ENCODE data around the gene RAD51AP1. TPM values are rescaled to one million over a fixed set of nuclear protein-coding genes. Genes with fewer than 3 reads are reported as not detected.
A peak's percentile ranks its signal among the peaks of the same experiment; 100 is the strongest.

The RAD51AP1 gene, protein sequence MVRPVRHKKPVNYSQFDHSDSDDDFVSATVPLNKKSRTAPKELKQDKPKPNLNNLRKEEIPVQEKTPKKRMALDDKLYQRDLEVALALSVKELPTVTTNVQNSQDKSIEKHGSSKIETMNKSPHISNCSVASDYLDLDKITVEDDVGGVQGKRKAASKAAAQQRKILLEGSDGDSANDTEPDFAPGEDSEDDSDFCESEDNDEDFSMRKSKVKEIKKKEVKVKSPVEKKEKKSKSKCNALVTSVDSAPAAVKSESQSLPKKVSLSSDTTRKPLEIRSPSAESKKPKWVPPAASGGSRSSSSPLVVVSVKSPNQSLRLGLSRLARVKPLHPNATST
- total RNA-seq, result 10 to 100 TPM; 58.3 to 77.8 TPM
- polyA plus RNA-seq (2013, experiment 1 of 2), result 50.5 TPM
- polyA plus RNA-seq (2013, experiment 2 of 2), result 48.6 TPM
- long read RNA-seq, experiment 1, transcript RAD51AP1-202 (9 exons, 2,113 nt), result major isoform, 10 of 27 reads
- long read RNA-seq, experiment 1, partial matches to known transcripts, result 3 of 27 reads
- long read RNA-seq, experiment 1, other reads (novel, unspliced or antisense), result 13 of 27 reads
- long read RNA-seq, experiment 2, transcript RAD51AP1-202 (9 exons, 2,113 nt), result major isoform, 45 of 82 reads
- long read RNA-seq, experiment 2, transcript RAD51AP1-201 (10 exons, 2,163 nt), result minor isoform, 5 of 82 reads
- long read RNA-seq, experiment 2, partial matches to known transcripts, result 7 of 82 reads
- long read RNA-seq, experiment 2, other reads (novel, unspliced or antisense), result 24 of 82 reads
- long read RNA-seq, experiment 3, transcript RAD51AP1-201 (10 exons, 2,163 nt), result minor isoform, 6 of 116 reads
- long read RNA-seq, experiment 3, transcript RAD51AP1-202 (9 exons, 2,113 nt), result major isoform, 66 of 116 reads
- long read RNA-seq, experiment 3, partial matches to known transcripts, result 8 of 116 reads
- long read RNA-seq, experiment 3, other reads (novel, unspliced or antisense), result 33 of 116 reads
- long read RNA-seq, experiment 4, transcript RAD51AP1-202 (9 exons, 2,113 nt), result major isoform, 31 of 52 reads
- long read RNA-seq, experiment 4, partial matches to known transcripts, result 6 of 52 reads
- long read RNA-seq, experiment 4, other reads (novel, unspliced or antisense), result 10 of 52 reads

DNA sequence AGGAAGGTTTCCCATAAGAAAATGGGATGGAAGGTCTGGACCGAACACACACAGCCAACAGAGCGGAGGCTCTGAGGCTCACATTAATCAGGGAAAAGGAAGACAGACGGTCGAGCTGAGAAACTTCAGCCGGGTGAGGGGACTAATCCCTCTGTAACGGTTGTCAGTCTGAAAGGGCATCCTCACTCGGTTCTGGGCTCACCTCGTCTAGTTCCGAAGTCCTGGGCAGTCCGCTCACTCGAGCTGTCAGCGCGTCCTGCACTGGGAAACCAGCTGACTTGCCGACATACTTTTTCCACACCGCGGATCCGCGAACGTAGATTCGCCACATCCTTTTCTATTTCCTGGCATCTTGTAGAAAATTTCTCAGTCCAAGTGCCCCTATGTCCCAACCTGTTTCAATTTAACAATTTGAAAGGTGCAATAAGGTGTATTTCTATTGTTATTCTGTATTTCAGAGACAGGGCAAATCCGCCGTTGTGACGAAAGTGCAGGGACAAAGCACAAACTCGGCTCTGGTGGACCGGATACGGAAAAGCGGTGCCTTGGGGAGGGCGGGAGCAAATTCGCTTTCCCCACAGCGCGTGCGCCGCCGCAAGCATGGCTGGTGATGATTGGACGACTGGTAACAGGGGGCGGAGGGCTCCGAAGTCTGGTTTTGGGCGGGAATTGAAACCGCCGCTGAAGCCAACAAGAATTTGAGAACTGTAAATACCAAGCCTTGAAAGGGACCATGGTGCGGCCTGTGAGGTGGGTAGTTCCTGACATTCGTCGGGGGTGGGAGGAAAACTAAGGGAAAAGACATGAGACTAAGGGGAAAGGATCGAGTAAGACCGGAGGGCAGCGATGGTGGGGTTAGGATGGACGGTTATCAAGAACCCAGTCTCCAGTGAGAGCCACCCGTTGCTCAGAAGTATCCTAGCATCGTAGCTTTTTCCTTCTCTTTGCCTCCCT lies at the start of gene RAD51AP1:
RAD51AP1 (plus strand) TSS at position 684 of the 954 bp plus-strand sequence; CDS start at position 734, 50 bp downstream.
- 0% methylated on average over 24 to 49 of the region's 49 CpGs for WGBS, 2 experiments (ENCODE audit: insufficient coverage in 1 of 2, insufficient read length in 1 of 2)
- H3K36me3 Mint-ChIP-seq (ENCODE audit: low read depth), result no peaks in the 10 kb centered on the region

DNA sequence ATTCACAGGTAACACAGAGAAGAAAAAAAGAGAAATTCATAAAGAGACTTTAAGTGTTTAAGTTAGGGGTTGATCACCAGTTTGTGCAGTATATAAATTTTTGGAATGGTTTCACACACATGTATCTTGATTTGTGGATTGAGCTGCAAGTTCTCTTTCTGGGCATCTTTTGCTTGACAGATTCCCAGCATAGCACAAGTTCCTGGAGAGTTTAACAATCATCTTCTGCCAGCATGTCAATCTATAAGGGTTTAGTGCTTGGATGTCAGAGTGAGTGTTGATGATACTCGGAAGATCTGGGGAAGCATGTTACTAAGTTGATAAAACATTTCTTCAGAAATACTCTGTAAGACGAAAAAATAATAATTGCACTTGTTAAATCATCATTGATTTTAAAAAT lies 49.1 kb upstream of the RAD51AP1 start:
- no peak overlapping the region for H3K27ac Mint-ChIP-seq
- H3K9me3 Mint-ChIP-seq, result no peaks in the 10 kb centered on the region
- H3K4me1 ChIP-seq (ENCODE audit: control insufficient read depth, insufficient read depth, low read length), result no peaks in the 10 kb centered on the region
- no peaks in the 10 kb centered on the region for H3K27me3 ChIP-seq (ENCODE audit: control insufficient read depth, insufficient read depth, low read length, poor library complexity, severe bottlenecking)
- peaks cover 30% of the 10 kb centered on the region for H3K36me3 ChIP-seq (ENCODE audit: control insufficient read depth, insufficient read depth, low read length)
- peaks cover 9% of the 10 kb centered on the region for H3K4me1 Mint-ChIP-seq
- H3K9me3 ChIP-seq (ENCODE audit: control insufficient read depth, low read length), result no peaks in the 10 kb centered on the region
- TF ChIP-seq, protein P1, sequence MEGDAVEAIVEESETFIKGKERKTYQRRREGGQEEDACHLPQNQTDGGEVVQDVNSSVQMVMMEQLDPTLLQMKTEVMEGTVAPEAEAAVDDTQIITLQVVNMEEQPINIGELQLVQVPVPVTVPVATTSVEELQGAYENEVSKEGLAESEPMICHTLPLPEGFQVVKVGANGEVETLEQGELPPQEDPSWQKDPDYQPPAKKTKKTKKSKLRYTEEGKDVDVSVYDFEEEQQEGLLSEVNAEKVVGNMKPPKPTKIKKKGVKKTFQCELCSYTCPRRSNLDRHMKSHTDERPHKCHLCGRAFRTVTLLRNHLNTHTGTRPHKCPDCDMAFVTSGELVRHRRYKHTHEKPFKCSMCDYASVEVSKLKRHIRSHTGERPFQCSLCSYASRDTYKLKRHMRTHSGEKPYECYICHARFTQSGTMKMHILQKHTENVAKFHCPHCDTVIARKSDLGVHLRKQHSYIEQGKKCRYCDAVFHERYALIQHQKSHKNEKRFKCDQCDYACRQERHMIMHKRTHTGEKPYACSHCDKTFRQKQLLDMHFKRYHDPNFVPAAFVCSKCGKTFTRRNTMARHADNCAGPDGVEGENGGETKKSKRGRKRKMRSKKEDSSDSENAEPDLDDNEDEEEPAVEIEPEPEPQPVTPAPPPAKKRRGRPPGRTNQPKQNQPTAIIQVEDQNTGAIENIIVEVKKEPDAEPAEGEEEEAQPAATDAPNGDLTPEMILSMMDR (conservative IDR thresholded peaks at IDR 0.05), result no peak
- H3K27ac ChIP-seq (ENCODE audit: low read depth, low read length), result no peak overlapping the region
- 100% methylated on average over 1 of the region's 2 CpGs; no CpG with 5 or more reads in 1 of the 2 experiments for WGBS, 2 experiments (ENCODE audit: insufficient coverage in 1 of 2, insufficient read length in 1 of 2)
- H3K9ac ChIP-seq (ENCODE audit: extremely low read depth, low read length, poor library complexity, severe bottlenecking), result no peak overlapping the region
- H3K36me3 Mint-ChIP-seq (ENCODE audit: low read depth), result peaks cover 15% of the 10 kb centered on the region
- DNase-seq, result no peak
- H3K4me3 ChIP-seq (ENCODE audit: low read length), result no peak overlapping the region
- H3K4me3 Mint-ChIP-seq, result no peak overlapping the region
- no peaks in the 10 kb centered on the region for H3K27me3 Mint-ChIP-seq (ENCODE audit: insufficient read depth)

More for the DNA sequence above, at the start of gene RAD51AP1:
- peak; percentile 99 for DNase-seq
- Histone ChIP-seq H3K4me1 (ENCODE audit: control insufficient read depth, insufficient read depth, low read length) (no peaks in the 10 kb centered on the region), H3K9me3 (ENCODE audit: control insufficient read depth, low read length) (no peaks in the 10 kb centered on the region), H3K27me3 (ENCODE audit: control insufficient read depth, insufficient read depth, low read length, poor library complexity, severe bottlenecking) (no peaks in the 10 kb centered on the region), H3K4me3 (ENCODE audit: low read length) (peak within 1 kb of the TSS; percentile 92), H3K36me3 (ENCODE audit: control insufficient read depth, insufficient read depth, low read length) (peaks cover 35% of the 10 kb centered on the region), H3K9ac (ENCODE audit: extremely low read depth, low read length, poor library complexity, severe bottlenecking) (peak within 1 kb of the TSS; percentile 91), H3K27ac (ENCODE audit: low read depth, low read length) (peak within 1 kb of the TSS; percentile 96)
- Mint-ChIP-seq H3K9me3 (no peaks in the 10 kb centered on the region), H3K27ac (peak within 1 kb of the TSS; percentile 99), H3K27me3 (ENCODE audit: insufficient read depth) (no peaks in the 10 kb centered on the region), H3K4me1 (peaks cover 16% of the 10 kb centered on the region), H3K4me3 (peak within 1 kb of the TSS; percentile 88)
- TF ChIP-seq, protein P1 (conservative IDR thresholded peaks at IDR 0.05), result no peak
